HCT116 (cell line): ENCODE results near the gene ENTHD1. TPM values are rescaled to one million over a fixed set of nuclear protein-coding genes. Genes with fewer than 3 reads are reported as not detected.

Experiments
- ATAC-seq: fragments of 200-7000 bp; cut with Tn5 transposase; 2 replicates; pipeline ENCODE4 v1.9.1; 2020; ENCODE audit warnings: mild to moderate bottlenecking, moderate library complexity
- BruUV-seq: library from RNA; stranded (reverse); fragments of 400-500 nt; replicated peaks from 2 replicates; lab custom pipeline; 2021; lab: Mats Ljungman, UMichigan
- CTCF ChIA-PET: fragments of 300-600 bp; sonication (Branson Sonifier 250); formaldehyde crosslinking; loops from one replicate; lab custom pipeline; 2021; ENCODE audit warnings: antibody characterized with exemption; lab: Charles Lee
- POLR2A ChIA-PET: fragments of 300-600, 350-600 bp; sonication (Branson Sonifier 250); formaldehyde crosslinking; loops from one replicate; lab custom pipeline; 2021; ENCODE audit warnings: antibody characterized with exemption; lab: Charles Lee
- RAD21 ChIA-PET, 2 experiments: fragments of 300-600 bp; sonication (Branson Sonifier 250); formaldehyde crosslinking; loops; one replicate each; lab custom pipeline; 2023; ENCODE audit warnings: low total read pairs in 2 of 2; ENCODE audit not compliant: uncharacterized antibody in 2 of 2, unreplicated experiment in 2 of 2, low non-redundant PET in 1 of 2; lab: Charles Lee
- DNase-seq: peaks from one replicate; pipeline ENCODE4 v3.0.0-alpha.2; 2010; ENCODE audit warnings: low read depth, low spot score
- H2AFZ ChIP-seq: fragments of 200-600 bp; shearing (Covaris generic), sonication (generic); 2 replicates; pipeline ENCODE4 v1.6.1; 2017; ENCODE audit warnings: low read depth, mixed run types, mixed read lengths, antibody characterized with exemption, low read length; ENCODE audit not compliant: poor library complexity, severe bottlenecking
- H3K27ac ChIP-seq: 2 replicates; pipeline ENCODE4 v1.5.1; 2012; ENCODE audit warnings: low read depth, low read length
- H3K27me3 ChIP-seq: fragments of 200-600 bp; sonication (generic); 2 replicates; pipeline ENCODE4 v1.6.1; 2016; ENCODE audit warnings: mixed run types, low read length, mixed read lengths; ENCODE audit not compliant: insufficient read depth
- H3K36me3 ChIP-seq, 2 experiments: fragments of 200-500 bp in 1 of 2; fragments of 200-600 bp in 1 of 2; sonication (Bioruptor generic) in 1 of 2; sonication (generic) in 1 of 2; 2 replicates each; pipeline versions ENCODE4 v1.5.1 to v1.6.1; 2014 to 2016; ENCODE audit warnings: low read length in 2 of 2, inconsistent platforms in 1 of 2, mixed read lengths in 1 of 2, mixed run types in 1 of 2; ENCODE audit not compliant: insufficient read depth in 2 of 2, control insufficient read depth in 1 of 2
- H3K4me1 ChIP-seq, 2 experiments: fragments of 200-600 bp in 1 of 2; sonication (generic) in 1 of 2; 2 replicates each; pipeline versions ENCODE4 v1.5.1 to v1.6.1; 2012 to 2017; ENCODE audit warnings: low read length in 2 of 2, inconsistent platforms in 1 of 2, mild to moderate bottlenecking in 1 of 2, mixed read lengths in 1 of 2, mixed run types in 1 of 2, moderate library complexity in 1 of 2; ENCODE audit not compliant: insufficient read depth in 2 of 2, control insufficient read depth in 1 of 2
- H3K4me2 ChIP-seq: fragments of 200-600 bp; sonication (generic); 2 replicates; pipeline ENCODE4 v1.6.1; 2017; ENCODE audit warnings: mixed run types, low read length, mixed read lengths
- H3K4me3 ChIP-seq, 2 experiments: fragments of 200-600 bp in 1 of 2; sonication (generic) in 1 of 2; replicated peaks in 1 of 2; 2 replicates each; pipeline ENCODE4 v1.5.1; 2011 to 2016; ENCODE audit warnings: low read length in 2 of 2, control low read depth in 1 of 2, low read depth in 1 of 2, mild to moderate bottlenecking in 1 of 2, mixed read lengths in 1 of 2, mixed run types in 1 of 2
- H3K79me2 ChIP-seq: fragments of 200-600 bp; sonication (generic); 2 replicates; pipeline ENCODE4 v1.6.1; 2017; ENCODE audit warnings: mild to moderate bottlenecking, mixed run types, low read length, moderate library complexity, mixed read lengths; ENCODE audit not compliant: insufficient read depth
- H3K9ac ChIP-seq: fragments of 200-600 bp; sonication (generic); 2 replicates; pipeline ENCODE4 v1.6.1; 2016; ENCODE audit warnings: low read length, mixed read lengths
- H3K9me2 ChIP-seq: fragments of 200-600 bp; sonication (generic), shearing (Covaris generic); 2 replicates; pipeline ENCODE4 v1.6.1; 2017; ENCODE audit warnings: mixed run types, mild to moderate bottlenecking, moderate library complexity; ENCODE audit not compliant: insufficient read depth
- H3K9me3 ChIP-seq, 2 experiments: fragments of 200-500 bp in 1 of 2; fragments of 200-600 bp in 1 of 2; sonication (Bioruptor generic) in 1 of 2; sonication (generic) in 1 of 2; 2 replicates each; pipeline ENCODE4 v1.6.1; 2014 to 2017; ENCODE audit warnings: low read length in 2 of 2, mixed read lengths in 2 of 2, inconsistent platforms in 1 of 2, low read depth in 1 of 2, mild to moderate bottlenecking in 1 of 2, mixed run types in 1 of 2, moderate library complexity in 1 of 2; ENCODE audit not compliant: control insufficient read depth in 1 of 2, insufficient read depth in 1 of 2
- H4K20me1 ChIP-seq: fragments of 200-600 bp; sonication (generic), shearing (Covaris generic); 2 replicates; pipeline ENCODE4 v1.6.1; 2017; ENCODE audit warnings: mixed run types, mild to moderate bottlenecking, moderate library complexity; ENCODE audit not compliant: insufficient read depth
- CTCF ChIP-seq, 3 experiments: fragments of 200-600 bp in 1 of 3; sonication (generic) in 1 of 3; IDR thresholded peaks in 2 of 3; conservative IDR thresholded peaks in 1 of 3; 2 replicates each; pipeline ENCODE4 v1.5.1; 2012 to 2017; ENCODE audit warnings: low read depth in 2 of 3, low read length in 2 of 3, antibody characterized with exemption in 1 of 3, borderline replicate concordance in 1 of 3, control low read depth in 1 of 3, mild to moderate bottlenecking in 1 of 3, mixed read lengths in 1 of 3, mixed run types in 1 of 3, moderate library complexity in 1 of 3; ENCODE audit not compliant: insufficient read depth in 1 of 3
- EGR1 ChIP-seq: IDR thresholded peaks from 2 replicates; pipeline ENCODE4 v1.6.1; 2012; ENCODE audit warnings: low read depth
- ELF1 ChIP-seq: IDR thresholded peaks from 2 replicates; pipeline ENCODE4 v1.6.1; 2012; ENCODE audit warnings: low read depth, borderline replicate concordance
- EZH2 ChIP-seq: fragments of 200-600 bp; sonication (generic); IDR thresholded peaks from 2 replicates; pipeline ENCODE4 v1.6.1; 2017; ENCODE audit warnings: antibody characterized with exemption, mixed run types
- EZH2phosphoT487 ChIP-seq: fragments of 200-600 bp; IDR thresholded peaks from 2 replicates; pipeline ENCODE4 v1.6.1; 2018; ENCODE audit warnings: antibody characterized with exemption, borderline replicate concordance
- FOSL1 ChIP-seq: IDR thresholded peaks from 2 replicates; pipeline ENCODE4 v1.6.1; 2012; ENCODE audit warnings: low read depth
- JUND ChIP-seq: IDR thresholded peaks from 2 replicates; pipeline ENCODE4 v1.6.1; 2012
- POLR2A ChIP-seq: IDR thresholded peaks from 2 replicates; pipeline ENCODE4 v1.7.0; 2011; ENCODE audit warnings: borderline replicate concordance; ENCODE audit not compliant: insufficient read depth, insufficient read length; ENCODE audit errors: extremely low read depth
- POLR2AphosphoS5 ChIP-seq: IDR thresholded peaks from 2 replicates; pipeline ENCODE4 v1.6.1; 2011; ENCODE audit warnings: mild to moderate bottlenecking, low read depth, low read length, moderate library complexity
- SIN3A ChIP-seq: IDR thresholded peaks from 2 replicates; pipeline ENCODE4 v1.6.1; 2012; ENCODE audit warnings: low read depth
- SRF ChIP-seq: IDR thresholded peaks from 2 replicates; pipeline ENCODE4 v1.6.1; 2012; ENCODE audit warnings: low read depth
- TCF7L2 ChIP-seq: IDR thresholded peaks from 2 replicates; pipeline ENCODE4 v1.7.0; 2011; ENCODE audit warnings: borderline replicate concordance, inconsistent platforms; ENCODE audit not compliant: insufficient read depth, insufficient read length; ENCODE audit errors: extremely low read depth
- YY1 ChIP-seq: IDR thresholded peaks from 2 replicates; pipeline ENCODE4 v1.6.1; 2011; ENCODE audit warnings: low read length, low read depth, moderate library complexity, mild to moderate bottlenecking; ENCODE audit not compliant: insufficient replicate concordance; ENCODE audit errors: extremely low read depth
- ZFX ChIP-seq: fragments of 450-650 bp; IDR thresholded peaks from 2 replicates; pipeline ENCODE4 v1.6.1; 2017
- ZNF274 ChIP-seq: fragments of 200-500 bp; sonication (Bioruptor generic); IDR thresholded peaks from 2 replicates; pipeline ENCODE4 v1.6.1; 2014; ENCODE audit warnings: mild to moderate bottlenecking, low read depth, low read length, inconsistent platforms
- intact Hi-C: fragments of 100-400 bp; cut with micrococcal nuclease; formaldehyde crosslinking; loops from 2 replicates; pipeline ENCODE4 v1.10.0; 2022
- total RNA-seq: library from RNA; stranded (reverse); gene quantifications from one replicate; pipeline ENCODE4 v1.2.1, GENCODE V29; 2021; ENCODE audit not compliant: unreplicated experiment
- TF ChIP-seq, protein P1 (sequence below): IDR thresholded peaks from 2 replicates; pipeline ENCODE4 v1.6.1; 2011; ENCODE audit warnings: mild to moderate bottlenecking, low read length, moderate library complexity; ENCODE audit not compliant: insufficient replicate concordance; ENCODE audit errors: extremely low read depth
- TF ChIP-seq, protein P2 (sequence below): IDR thresholded peaks from 2 replicates; pipeline ENCODE4 v1.6.1; 2012

Gene ENTHD1
- total RNA-seq, 1 experiment from 2014 or later, result not detected

- no peaks in the 10 kb centered on the region for H3K79me2 ChIP-seq
- H4K20me1 ChIP-seq, result no peaks in the 10 kb centered on the region
- no peaks in the 10 kb centered on the region for H3K36me3 ChIP-seq
- H3K27me3 ChIP-seq, result peaks cover 19% of the 10 kb centered on the region
- no peaks in the 10 kb centered on the region for H3K9me2 ChIP-seq
- ChIA-PET CTCF (no interaction called here), POLR2A (no interaction called here), RAD21 (no interaction called here)
- no peak for TF ChIP-seq SIN3A
- TF ChIP-seq, protein P1, sequence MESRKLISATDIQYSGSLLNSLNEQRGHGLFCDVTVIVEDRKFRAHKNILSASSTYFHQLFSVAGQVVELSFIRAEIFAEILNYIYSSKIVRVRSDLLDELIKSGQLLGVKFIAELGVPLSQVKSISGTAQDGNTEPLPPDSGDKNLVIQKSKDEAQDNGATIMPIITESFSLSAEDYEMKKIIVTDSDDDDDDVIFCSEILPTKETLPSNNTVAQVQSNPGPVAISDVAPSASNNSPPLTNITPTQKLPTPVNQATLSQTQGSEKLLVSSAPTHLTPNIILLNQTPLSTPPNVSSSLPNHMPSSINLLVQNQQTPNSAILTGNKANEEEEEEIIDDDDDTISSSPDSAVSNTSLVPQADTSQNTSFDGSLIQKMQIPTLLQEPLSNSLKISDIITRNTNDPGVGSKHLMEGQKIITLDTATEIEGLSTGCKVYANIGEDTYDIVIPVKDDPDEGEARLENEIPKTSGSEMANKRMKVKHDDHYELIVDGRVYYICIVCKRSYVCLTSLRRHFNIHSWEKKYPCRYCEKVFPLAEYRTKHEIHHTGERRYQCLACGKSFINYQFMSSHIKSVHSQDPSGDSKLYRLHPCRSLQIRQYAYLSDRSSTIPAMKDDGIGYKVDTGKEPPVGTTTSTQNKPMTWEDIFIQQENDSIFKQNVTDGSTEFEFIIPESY, result no peak
- TF ChIP-seq, protein P2, sequence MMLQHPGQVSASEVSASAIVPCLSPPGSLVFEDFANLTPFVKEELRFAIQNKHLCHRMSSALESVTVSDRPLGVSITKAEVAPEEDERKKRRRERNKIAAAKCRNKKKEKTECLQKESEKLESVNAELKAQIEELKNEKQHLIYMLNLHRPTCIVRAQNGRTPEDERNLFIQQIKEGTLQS, result no peak
- no peak for TF ChIP-seq TCF7L2
- TF ChIP-seq ZFX, result no peak
- no peak for TF ChIP-seq FOSL1
- TF ChIP-seq EZH2phosphoT487, result no peak
- no peak for TF ChIP-seq SRF
- TF ChIP-seq POLR2AphosphoS5, result no peak
- TF ChIP-seq YY1, result no peak
- TF ChIP-seq POLR2A, result no peak
- no peak for TF ChIP-seq EGR1
- TF ChIP-seq CTCF (IDR thresholded peaks at IDR 0.05 in 2 of 3, conservative IDR thresholded peaks at IDR 0.05 in 1 of 3; ENCODE audit: borderline replicate concordance in 1 of 3, insufficient read depth in 1 of 3, low read depth in 2 of 3, low read length in 2 of 3), result no peak
- no peak for TF ChIP-seq EZH2
- TF ChIP-seq ZNF274, result no peak
- TF ChIP-seq JUND, result no peak
- no peak for TF ChIP-seq ELF1
- no peak overlapping the region for H3K9ac ChIP-seq
- no peaks in the 10 kb centered on the region; a peak in 1 of 4 replicates for H3K4me1 ChIP-seq
- H2AFZ ChIP-seq, result no peak overlapping the region
- ATAC-seq, result no peak
- no peak for DNase-seq
- no peak overlapping the region for H3K4me3 ChIP-seq
- no peaks in the 10 kb centered on the region for H3K9me3 ChIP-seq
- no TSS peak for BruUV-seq
- no peak overlapping the region for H3K4me2 ChIP-seq
- intact Hi-C loops, result no loop called here
- no peak overlapping the region for H3K27ac ChIP-seq
Observed at GRCh38 chr22:39941601-39942000, 48.0 kb upstream of the ENTHD1 start.
